Measurements from ENCODE around the gene CNTNAP4. TPM values are rescaled to one million over a fixed set of nuclear protein-coding genes. Genes with fewer than 3 reads are reported as not detected.

CNTNAP4 gene
- polyA plus RNA-seq, 1 of the 3 experiments (the other 2 are of a cell fraction): not detected

DNA sequence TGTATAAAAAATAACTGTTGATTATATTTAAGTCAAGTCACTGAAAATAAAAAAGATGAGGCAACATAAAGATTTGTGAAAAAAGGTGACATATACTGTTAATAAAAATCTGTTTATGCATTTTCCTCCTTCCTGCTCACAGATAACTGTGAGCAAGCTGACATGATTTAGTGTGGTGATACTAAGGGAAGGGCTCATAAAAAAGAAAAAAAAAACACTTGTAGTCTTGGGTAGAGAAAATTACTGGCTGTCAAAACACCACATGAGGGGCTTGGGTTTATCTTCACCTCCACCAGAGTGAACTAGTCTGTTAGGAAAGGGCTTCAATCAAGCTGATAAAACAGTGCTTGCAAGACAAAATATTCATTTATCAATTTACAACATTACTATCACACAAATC, 247.6 kb downstream of the CNTNAP4 start:
- H3K9ac ChIP-seq: no peak overlapping the region
- no peaks in the 10 kb centered on the region for H3K27me3 ChIP-seq (ENCODE audit: insufficient read depth)
- H3K27ac ChIP-seq (ENCODE audit: low read depth in 2 of 2, low read length in 1 of 2): no peak overlapping the region
- no peaks in the 10 kb centered on the region for H4K20me1 ChIP-seq (ENCODE audit: insufficient read depth)
- TF ChIP-seq FOXJ3 (CRISPR knock-in tag; IDR thresholded peaks at IDR 0.05): no peak
- TF ChIP-seq, protein P1, sequence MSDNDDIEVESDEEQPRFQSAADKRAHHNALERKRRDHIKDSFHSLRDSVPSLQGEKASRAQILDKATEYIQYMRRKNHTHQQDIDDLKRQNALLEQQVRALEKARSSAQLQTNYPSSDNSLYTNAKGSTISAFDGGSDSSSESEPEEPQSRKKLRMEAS (IDR thresholded peaks at IDR 0.05; ENCODE audit: low read depth): no peak
- no peak for TF ChIP-seq GATA2 (CRISPR knock-in tag; IDR thresholded peaks at IDR 0.05)
- no peak for TF ChIP-seq NFIC (IDR thresholded peaks at IDR 0.05; ENCODE audit: borderline replicate concordance)
- TF ChIP-seq NRF1 (IDR thresholded peaks at IDR 0.05; ENCODE audit: low read depth, low read length): no peak
- no peak for TF ChIP-seq RAD21 (IDR thresholded peaks at IDR 0.05; ENCODE audit: low read length)
- TF ChIP-seq MXI1 (IDR thresholded peaks at IDR 0.05; ENCODE audit: low read depth, low read length): no peak
- no peak for TF ChIP-seq EP300 (IDR thresholded peaks at IDR 0.05; ENCODE audit: borderline replicate concordance in 1 of 2, low read depth in 1 of 2, low read length in 1 of 2)
- no peak for TF ChIP-seq POLR2AphosphoS5 (IDR thresholded peaks at IDR 0.05; ENCODE audit: low read depth, low read length)
- TF ChIP-seq RXRA (IDR thresholded peaks at IDR 0.05; ENCODE audit: borderline replicate concordance, low read depth): no peak
- TF ChIP-seq GABPA (IDR thresholded peaks at IDR 0.05; ENCODE audit: low read depth): no peak
- TF ChIP-seq, protein P2, sequence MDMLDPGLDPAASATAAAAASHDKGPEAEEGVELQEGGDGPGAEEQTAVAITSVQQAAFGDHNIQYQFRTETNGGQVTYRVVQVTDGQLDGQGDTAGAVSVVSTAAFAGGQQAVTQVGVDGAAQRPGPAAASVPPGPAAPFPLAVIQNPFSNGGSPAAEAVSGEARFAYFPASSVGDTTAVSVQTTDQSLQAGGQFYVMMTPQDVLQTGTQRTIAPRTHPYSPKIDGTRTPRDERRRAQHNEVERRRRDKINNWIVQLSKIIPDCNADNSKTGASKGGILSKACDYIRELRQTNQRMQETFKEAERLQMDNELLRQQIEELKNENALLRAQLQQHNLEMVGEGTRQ (IDR thresholded peaks at IDR 0.05; ENCODE audit: borderline replicate concordance, low read depth, low read length): no peak
- TF ChIP-seq TCF12 (IDR thresholded peaks at IDR 0.05): no peak
- TF ChIP-seq, protein P3, sequence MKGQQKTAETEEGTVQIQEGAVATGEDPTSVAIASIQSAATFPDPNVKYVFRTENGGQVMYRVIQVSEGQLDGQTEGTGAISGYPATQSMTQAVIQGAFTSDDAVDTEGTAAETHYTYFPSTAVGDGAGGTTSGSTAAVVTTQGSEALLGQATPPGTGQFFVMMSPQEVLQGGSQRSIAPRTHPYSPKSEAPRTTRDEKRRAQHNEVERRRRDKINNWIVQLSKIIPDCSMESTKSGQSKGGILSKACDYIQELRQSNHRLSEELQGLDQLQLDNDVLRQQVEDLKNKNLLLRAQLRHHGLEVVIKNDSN (IDR thresholded peaks at IDR 0.05; ENCODE audit: borderline replicate concordance, low read depth): no peak
- no peak for TF ChIP-seq CHD2 (IDR thresholded peaks at IDR 0.05; ENCODE audit: low read length, partially characterized antibody)
- no peak for TF ChIP-seq TEAD4 (IDR thresholded peaks at IDR 0.05; ENCODE audit: borderline replicate concordance, insufficient read depth)
- TF ChIP-seq, protein P4, sequence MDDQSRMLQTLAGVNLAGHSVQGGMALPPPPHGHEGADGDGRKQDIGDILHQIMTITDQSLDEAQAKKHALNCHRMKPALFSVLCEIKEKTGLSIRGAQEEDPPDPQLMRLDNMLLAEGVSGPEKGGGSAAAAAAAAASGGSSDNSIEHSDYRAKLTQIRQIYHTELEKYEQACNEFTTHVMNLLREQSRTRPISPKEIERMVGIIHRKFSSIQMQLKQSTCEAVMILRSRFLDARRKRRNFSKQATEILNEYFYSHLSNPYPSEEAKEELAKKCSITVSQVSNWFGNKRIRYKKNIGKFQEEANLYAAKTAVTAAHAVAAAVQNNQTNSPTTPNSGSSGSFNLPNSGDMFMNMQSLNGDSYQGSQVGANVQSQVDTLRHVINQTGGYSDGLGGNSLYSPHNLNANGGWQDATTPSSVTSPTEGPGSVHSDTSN (IDR thresholded peaks at IDR 0.05): no peak
- TF ChIP-seq RFX5 (IDR thresholded peaks at IDR 0.05; ENCODE audit: low read length): no peak
- no peak for TF ChIP-seq JUND (IDR thresholded peaks at IDR 0.05)
- no peak for TF ChIP-seq SIN3A (IDR thresholded peaks at IDR 0.05; ENCODE audit: borderline replicate concordance, low read depth, low read length)
- no peak overlapping the region for H3K4me2 ChIP-seq
- no peaks in the 10 kb centered on the region for H3F3A ChIP-seq (replicated peaks; ENCODE audit: insufficient read depth)
- no peak overlapping the region for H3K4me3 ChIP-seq (ENCODE audit: low read depth in 2 of 2, low read length in 1 of 2)
- no peaks in the 10 kb centered on the region for H3K79me2 ChIP-seq (ENCODE audit: insufficient read depth)
- H3K36me3 ChIP-seq (replicated peaks in 1 of 2; ENCODE audit: control insufficient read depth in 1 of 2, insufficient read depth in 2 of 2, low read length in 1 of 2): no peaks in the 10 kb centered on the region
- DNase-seq: no peak
- H3K9me3 ChIP-seq: no peaks in the 10 kb centered on the region
- CTCF ChIA-PET: interaction anchor here (0.7 to 2.5 kb wide), 3 partner anchors 9 to 129 kb away, joined by 3 to 9 read pairs (median 3); no protein-coding TSS in a partner anchor
- H3K9me2 ChIP-seq: no peaks in the 10 kb centered on the region
- no peaks in the 10 kb centered on the region; a peak in 1 of 4 replicates for H3K4me1 ChIP-seq (ENCODE audit: control insufficient read depth in 1 of 2, insufficient read depth in 2 of 2, low read depth in 1 of 2, low read length in 1 of 2)
- H2AFZ ChIP-seq (ENCODE audit: low read depth): no peak overlapping the region
- POLR2A ChIA-PET: no interaction called here

Data from SK-N-SH (cell line).